ENCODE measurements around the gene TAPT1. TPM values are rescaled to one million over a fixed set of nuclear protein-coding genes. Genes with fewer than 3 reads are reported as not detected.

The TAPT1 gene
- total RNA-seq, 1 donor from 2014 or later, result 25.3 TPM

GRCh38 chr4:16117164-16117563 is 109.1 kb downstream of the TAPT1 start:
- Mint-ChIP-seq H3K4me3 (ENCODE audit: unreplicated experiment) (no peak overlapping the region), H3K4me1 (ENCODE audit: low read depth, unreplicated experiment) (no peaks in the 10 kb centered on the region), H3K27me3 (ENCODE audit: low read depth, unreplicated experiment) (peaks cover 24% of the 10 kb centered on the region), H3K36me3 (ENCODE audit: low read depth, unreplicated experiment) (peaks cover 2% of the 10 kb centered on the region), H3K9me3 (ENCODE audit: unreplicated experiment) (peaks cover 10% of the 10 kb centered on the region), H3K27ac (ENCODE audit: unreplicated experiment) (no peak overlapping the region)
- Histone ChIP-seq H3K79me2 (ENCODE audit: insufficient read depth, low read length) (no peaks in the 10 kb centered on the region), H3K36me3 (ENCODE audit: insufficient read depth, low read length) (no peaks in the 10 kb centered on the region), H3K9me3 (ENCODE audit: insufficient read depth, low read depth, low read length) (no peaks in the 10 kb centered on the region), H3K4me1 (ENCODE audit: insufficient read depth, low read length) (no peaks in the 10 kb centered on the region), H4K20me1 (ENCODE audit: insufficient read depth, low read length) (no peaks in the 10 kb centered on the region), H3K27me3 (ENCODE audit: insufficient read depth, low read length) (peaks cover 9% of the 10 kb centered on the region), H3K4me2 (ENCODE audit: low read length) (no peak overlapping the region), H3K9ac (ENCODE audit: low read length) (no peak overlapping the region), H2AFZ (ENCODE audit: low read depth, low read length) (no peak overlapping the region), H3K27ac (ENCODE audit: low read depth, low read length) (no peak overlapping the region), H3K4me3 (ENCODE audit: insufficient read depth, low read depth, low read length) (no peak overlapping the region)
- DNase-seq (ENCODE audit: low read depth) (no peak), FAIRE-seq (no peak)
- no peak for TF ChIP-seq EZH2 (IDR thresholded peaks at IDR 0.05; ENCODE audit: insufficient read depth, low read length)
- TF ChIP-seq, protein P1, sequence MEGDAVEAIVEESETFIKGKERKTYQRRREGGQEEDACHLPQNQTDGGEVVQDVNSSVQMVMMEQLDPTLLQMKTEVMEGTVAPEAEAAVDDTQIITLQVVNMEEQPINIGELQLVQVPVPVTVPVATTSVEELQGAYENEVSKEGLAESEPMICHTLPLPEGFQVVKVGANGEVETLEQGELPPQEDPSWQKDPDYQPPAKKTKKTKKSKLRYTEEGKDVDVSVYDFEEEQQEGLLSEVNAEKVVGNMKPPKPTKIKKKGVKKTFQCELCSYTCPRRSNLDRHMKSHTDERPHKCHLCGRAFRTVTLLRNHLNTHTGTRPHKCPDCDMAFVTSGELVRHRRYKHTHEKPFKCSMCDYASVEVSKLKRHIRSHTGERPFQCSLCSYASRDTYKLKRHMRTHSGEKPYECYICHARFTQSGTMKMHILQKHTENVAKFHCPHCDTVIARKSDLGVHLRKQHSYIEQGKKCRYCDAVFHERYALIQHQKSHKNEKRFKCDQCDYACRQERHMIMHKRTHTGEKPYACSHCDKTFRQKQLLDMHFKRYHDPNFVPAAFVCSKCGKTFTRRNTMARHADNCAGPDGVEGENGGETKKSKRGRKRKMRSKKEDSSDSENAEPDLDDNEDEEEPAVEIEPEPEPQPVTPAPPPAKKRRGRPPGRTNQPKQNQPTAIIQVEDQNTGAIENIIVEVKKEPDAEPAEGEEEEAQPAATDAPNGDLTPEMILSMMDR (IDR thresholded peaks at IDR 0.05; ENCODE audit: insufficient read depth, low read depth, low read length), result no peak

GRCh38 chr4:16116493-16116990 is 109.7 kb downstream of the TAPT1 start:
- Histone ChIP-seq H3K4me2 (ENCODE audit: low read length) (no peak overlapping the region), H2AFZ (ENCODE audit: low read depth, low read length) (no peak overlapping the region), H3K27me3 (ENCODE audit: insufficient read depth, low read length) (peaks cover 11% of the 10 kb centered on the region), H3K9ac (ENCODE audit: low read length) (no peak overlapping the region), H4K20me1 (ENCODE audit: insufficient read depth, low read length) (no peaks in the 10 kb centered on the region), H3K79me2 (ENCODE audit: insufficient read depth, low read length) (no peaks in the 10 kb centered on the region), H3K4me3 (ENCODE audit: insufficient read depth, low read depth, low read length) (no peak overlapping the region), H3K9me3 (ENCODE audit: insufficient read depth, low read depth, low read length) (no peaks in the 10 kb centered on the region), H3K36me3 (ENCODE audit: insufficient read depth, low read length) (no peaks in the 10 kb centered on the region), H3K4me1 (ENCODE audit: insufficient read depth, low read length) (no peaks in the 10 kb centered on the region), H3K27ac (ENCODE audit: low read depth, low read length) (no peak overlapping the region)
- peaks cover 10% of the 10 kb centered on the region for H3K9me3 Mint-ChIP-seq (ENCODE audit: unreplicated experiment)
- H3K4me3 Mint-ChIP-seq (ENCODE audit: unreplicated experiment), result no peak overlapping the region
- FAIRE-seq (no peak), DNase-seq (ENCODE audit: low read depth) (no peak)
- peaks cover 2% of the 10 kb centered on the region for H3K36me3 Mint-ChIP-seq (ENCODE audit: low read depth, unreplicated experiment)
- H3K27me3 Mint-ChIP-seq (ENCODE audit: low read depth, unreplicated experiment), result peaks cover 22% of the 10 kb centered on the region
- H3K4me1 Mint-ChIP-seq (ENCODE audit: low read depth, unreplicated experiment), result no peaks in the 10 kb centered on the region
- TF ChIP-seq, protein P1 (IDR thresholded peaks at IDR 0.05; ENCODE audit: insufficient read depth, low read depth, low read length), result no peak
- TF ChIP-seq EZH2 (IDR thresholded peaks at IDR 0.05; ENCODE audit: insufficient read depth, low read length), result no peak
- H3K27ac Mint-ChIP-seq (ENCODE audit: unreplicated experiment), result no peak overlapping the region

DNA sequence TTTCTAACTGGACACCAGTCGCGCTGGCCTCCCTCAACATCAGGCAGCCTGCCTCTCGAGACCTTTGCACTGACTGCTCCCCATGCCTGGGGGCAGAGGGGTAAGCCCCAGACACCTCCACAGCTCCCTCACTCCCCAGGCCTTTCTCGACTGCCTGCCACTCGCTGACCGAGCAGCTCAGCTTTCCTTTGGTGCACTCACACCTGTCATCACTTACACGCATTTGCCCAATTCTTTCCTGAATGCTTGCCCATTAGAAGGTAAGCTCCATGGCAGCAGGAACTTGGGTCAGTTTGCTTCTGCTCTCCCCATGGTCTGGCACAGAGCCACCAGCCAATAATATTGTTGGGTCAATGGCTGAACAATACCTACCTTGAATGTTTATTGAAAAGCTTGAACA is 110.3 kb downstream of the TAPT1 start:
- DNase-seq (ENCODE audit: low read depth) (no peak), FAIRE-seq (no peak)
- H3K4me1 ChIP-seq (ENCODE audit: insufficient read depth, low read length), result no peaks in the 10 kb centered on the region
- no peaks in the 10 kb centered on the region for H3K79me2 ChIP-seq (ENCODE audit: insufficient read depth, low read length)
- no peak overlapping the region for H2AFZ ChIP-seq (ENCODE audit: low read depth, low read length)
- H3K4me1 Mint-ChIP-seq (ENCODE audit: low read depth, unreplicated experiment), result no peaks in the 10 kb centered on the region
- H3K27ac ChIP-seq (ENCODE audit: low read depth, low read length), result no peak overlapping the region
- H3K36me3 Mint-ChIP-seq (ENCODE audit: low read depth, unreplicated experiment), result peaks cover 2% of the 10 kb centered on the region
- peaks cover 13% of the 10 kb centered on the region for H3K27me3 ChIP-seq (ENCODE audit: insufficient read depth, low read length)
- peaks cover 22% of the 10 kb centered on the region for H3K27me3 Mint-ChIP-seq (ENCODE audit: low read depth, unreplicated experiment)
- H3K36me3 ChIP-seq (ENCODE audit: insufficient read depth, low read length), result no peaks in the 10 kb centered on the region
- H3K4me3 ChIP-seq (ENCODE audit: insufficient read depth, low read depth, low read length), result no peak overlapping the region
- peaks cover 10% of the 10 kb centered on the region for H3K9me3 Mint-ChIP-seq (ENCODE audit: unreplicated experiment)
- no peak overlapping the region for H3K4me2 ChIP-seq (ENCODE audit: low read length)
- TF ChIP-seq, protein P1 (IDR thresholded peaks at IDR 0.05; ENCODE audit: insufficient read depth, low read depth, low read length), result no peak
- no peak for TF ChIP-seq EZH2 (IDR thresholded peaks at IDR 0.05; ENCODE audit: insufficient read depth, low read length)
- no peak overlapping the region for H3K27ac Mint-ChIP-seq (ENCODE audit: unreplicated experiment)
- H3K9ac ChIP-seq (ENCODE audit: low read length), result no peak overlapping the region
- H3K9me3 ChIP-seq (ENCODE audit: insufficient read depth, low read depth, low read length), result no peaks in the 10 kb centered on the region
- H4K20me1 ChIP-seq (ENCODE audit: insufficient read depth, low read length), result no peaks in the 10 kb centered on the region
- H3K4me3 Mint-ChIP-seq (ENCODE audit: unreplicated experiment), result no peak overlapping the region
